NOMO-1 (cell line): Measurements from ENCODE around the gene IQSEC2.
A peak's percentile ranks its signal among the peaks of the same experiment; 100 is the strongest.

Experiments used
- DNase-seq, 2 experiments: peaks; one replicate each; lab custom pipeline; 2025; ENCODE audit not compliant: unreplicated experiment in 2 of 2; lab: John Stamatoyannopoulos, UW

The IQSEC2 gene

GRCh38 chrX:53281321-53281822 lies at the start of gene IQSEC2:
Gene IQSEC2 (minus strand): TSS chrX:53281584.
- peak in 1 of 2 experiments; percentile 2 for DNase-seq

GRCh38 chrX:53330331-53330730 lies 48.9 kb upstream of the IQSEC2 start:
- DNase-seq, result no peak

- DNase-seq, result no peak
Observed at GRCh38 chrX:53324803-53325202, 43.4 kb upstream of the IQSEC2 start.

- no peak for DNase-seq
Observed at GRCh38 chrX:53324085-53324484, 42.7 kb upstream of the IQSEC2 start.

GRCh38 chrX:53323196-53323595 lies 41.8 kb upstream of the IQSEC2 start:
- DNase-seq, result no peak

GRCh38 chrX:53321943-53322497 lies 40.6 kb upstream of the IQSEC2 start:
- DNase-seq, result no peak

- DNase-seq, result no peak
Observed at GRCh38 chrX:53321230-53321942, 40.0 kb upstream of the IQSEC2 start.

GRCh38 chrX:53320543-53321229 lies 39.3 kb upstream of the IQSEC2 start:
- no peak for DNase-seq

- DNase-seq, result no peak
Observed at GRCh38 chrX:53319614-53320542, 38.5 kb upstream of the IQSEC2 start.

GRCh38 chrX:53318766-53319353 lies 37.5 kb upstream of the IQSEC2 start:
- DNase-seq, result no peak

- DNase-seq, result peak; percentile 43 to 48
Observed at GRCh38 chrX:53317365-53318069, 36.1 kb upstream of the IQSEC2 start.

- DNase-seq, result no peak
Observed at GRCh38 chrX:53316860-53317237, 35.5 kb upstream of the IQSEC2 start.

GRCh38 chrX:53316111-53316859 lies 34.9 kb upstream of the IQSEC2 start:
- no peak for DNase-seq

- DNase-seq, result no peak
Observed at GRCh38 chrX:53313728-53314105, 32.3 kb upstream of the IQSEC2 start.

GRCh38 chrX:53312946-53313727 lies 31.8 kb upstream of the IQSEC2 start:
- peak; percentile 68 to 88 for DNase-seq

GRCh38 chrX:53309837-53310236 lies 28.5 kb upstream of the IQSEC2 start:
- DNase-seq, result no peak

GRCh38 chrX:53308836-53309235 lies 27.5 kb upstream of the IQSEC2 start:
- DNase-seq, result no peak
